ENCODE measurements around the gene GANAB. TPM values are rescaled to one million over a fixed set of nuclear protein-coding genes. Genes with fewer than 3 reads are reported as not detected.
A peak's percentile ranks its signal among the peaks of the same experiment; 100 is the strongest.
"Not testable (repeated sequence)": the region's sequence is repeated elsewhere in the genome, so short reads cannot be mapped to it uniquely, and the experiment has no call there.

GANAB gene
- total RNA-seq, 6 donors from 2014 or later: 82.3 to 240 (median 138) TPM

- WGBS, 2 donors: 31 to 56% methylated on average over 10 to 16 of the region's 16 CpGs
Measured at GRCh38 chr11:62652161-62653006, 6.0 kb upstream of the GANAB start.

GRCh38 chr11:62650283-62650682 is 3.9 kb upstream of the GANAB start:
- not testable (repeated sequence) for H3K27ac ChIP-seq; ATAC-seq (ENCODE audit: low FRiP score in 2 of 2); H3K4me3 ChIP-seq; DNase-seq; H3K9me3 ChIP-seq; H3K27me3 ChIP-seq
- WGBS, 2 donors: 95 to 97% methylated on average over 12 of the region's 12 CpGs
- H3K36me3 ChIP-seq: peaks cover 0 to 27% (median 21%) of the 10 kb centered on the region in 4 donors
- H3K4me1 ChIP-seq: peaks cover 24 to 48% (median 28%) of the 10 kb centered on the region in 4 donors

More at GRCh38 chr11:62652161-62653006, 6.0 kb upstream of the GANAB start:
- ATAC-seq (ENCODE audit: low FRiP score in 2 of 2): no peak
- H3K9me3 ChIP-seq: no peaks in the 10 kb centered on the region
- peaks cover 12 to 32% (median 17%) of the 10 kb centered on the region in 4 donors for H3K4me1 ChIP-seq
- no peak for DNase-seq
- peaks cover 0 to 26% (median 21%) of the 10 kb centered on the region in 4 donors for H3K36me3 ChIP-seq
- peak overlapping the region; percentile 79 to 97 (median 90) for H3K4me3 ChIP-seq
- H3K27me3 ChIP-seq: no peaks in the 10 kb centered on the region
- TF ChIP-seq POLR2AphosphoS5 (IDR thresholded peaks at IDR 0.05) (no peak), POLR2A (IDR thresholded peaks at IDR 0.05) (no peak), CTCF (IDR thresholded peaks at IDR 0.05) (no peak), EP300 (IDR thresholded peaks at IDR 0.05) (no peak)
- peak overlapping the region; percentile 88 to 97 (median 95) for H3K27ac ChIP-seq

GRCh38 chr11:62649486-62649885 is 3.1 kb upstream of the GANAB start:
- H3K27me3 ChIP-seq: no peaks in the 10 kb centered on the region
- H3K27ac ChIP-seq: no peak overlapping the region
- no peak for DNase-seq
- WGBS, 2 donors: 92 to 95% methylated on average over 9 to 10 of the region's 11 CpGs
- peaks cover 0 to 28% (median 21%) of the 10 kb centered on the region in 4 donors for H3K36me3 ChIP-seq
- H3K4me3 ChIP-seq: no peak overlapping the region
- H3K4me1 ChIP-seq: peaks cover 29 to 56% (median 34%) of the 10 kb centered on the region in 4 donors
- ATAC-seq (ENCODE audit: low FRiP score in 2 of 2): no peak
- no peaks in the 10 kb centered on the region for H3K9me3 ChIP-seq
- no peak for TF ChIP-seq EP300 (IDR thresholded peaks at IDR 0.05)

- Histone ChIP-seq H3K27ac (no peak overlapping the region), H3K4me3 (no peak overlapping the region), H3K27me3 (no peaks in the 10 kb centered on the region), H3K4me1 (peaks cover 29 to 57% (median 34%) of the 10 kb centered on the region in 4 donors), H3K9me3 (no peaks in the 10 kb centered on the region), H3K36me3 (peaks cover 0 to 34% (median 24%) of the 10 kb centered on the region in 4 donors)
- no peak for TF ChIP-seq POLR2A (IDR thresholded peaks at IDR 0.05)
- no peak for TF ChIP-seq EP300 (IDR thresholded peaks at IDR 0.05)
- TF ChIP-seq CTCF (IDR thresholded peaks at IDR 0.05): no peak
- TF ChIP-seq POLR2AphosphoS5 (IDR thresholded peaks at IDR 0.05): no peak
- 95 to 98% methylated on average over 10 to 11 of the region's 11 CpGs for WGBS, 2 donors
- DNase-seq (no peak), ATAC-seq (ENCODE audit: low FRiP score in 2 of 2) (no peak)
Measured at GRCh38 chr11:62648967-62649364, 2.6 kb upstream of the GANAB start.

- H3K4me3 ChIP-seq: no peak overlapping the region
- TF ChIP-seq EP300 (IDR thresholded peaks at IDR 0.05) (no peak), CTCF (IDR thresholded peaks at IDR 0.05) (no peak), POLR2AphosphoS5 (IDR thresholded peaks at IDR 0.05) (no peak), POLR2A (IDR thresholded peaks at IDR 0.05) (no peak)
- peaks cover 0 to 39% (median 30%) of the 10 kb centered on the region in 4 donors for H3K36me3 ChIP-seq
- WGBS, 2 donors: 94 to 95% methylated on average over 7 to 19 of the region's 24 CpGs
- no peak overlapping the region for H3K27ac ChIP-seq
- peak in 1 of 2 donors; percentile 59 for DNase-seq
- no peaks in the 10 kb centered on the region for H3K9me3 ChIP-seq
- no peaks in the 10 kb centered on the region for H3K27me3 ChIP-seq
- H3K4me1 ChIP-seq: peaks cover 29 to 57% (median 34%) of the 10 kb centered on the region in 4 donors
- no peak for ATAC-seq (ENCODE audit: low FRiP score in 2 of 2)
Measured at GRCh38 chr11:62648185-62648966, 2.0 kb upstream of the GANAB start.

All from upper lobe of left lung (tissue), 6 donors.